Endometrium (tissue), 2 donors: ENCODE measurements around the gene CRB3.

Source experiments
- FAIRE-seq: peaks from 2 replicates; lab custom pipeline; 2012; peaks lifted over from hg19 to GRCh38; lab: Jason Lieb, UNC
- donor health status: control.
- donor health status: control.

The CRB3 gene

GRCh38 chr19:6466526-6467248 is 2.6 kb downstream of the CRB3 start:
- FAIRE-seq = no peak

GRCh38 chr19:6467384-6467783 is 3.3 kb downstream of the CRB3 start:
- no peak for FAIRE-seq

GRCh38 chr19:6470173-6470572 is 6.1 kb downstream of the CRB3 start:
- FAIRE-seq = no peak

- no peak for FAIRE-seq
Measured at GRCh38 chr19:6471076-6471475, 7.0 kb downstream of the CRB3 start.

GRCh38 chr19:6472713-6473112 is 8.6 kb downstream of the CRB3 start:
- FAIRE-seq = no peak

GRCh38 chr19:6473647-6474046 is 9.6 kb downstream of the CRB3 start:
- no peak for FAIRE-seq

- FAIRE-seq = no peak
Measured at GRCh38 chr19:6475321-6476108, 11.4 kb downstream of the CRB3 start.

GRCh38 chr19:6476155-6476895 is 12.3 kb downstream of the CRB3 start:
- FAIRE-seq = no peak

GRCh38 chr19:6476896-6477431 is 12.9 kb downstream of the CRB3 start:
- FAIRE-seq = no peak

- no peak for FAIRE-seq
Measured at GRCh38 chr19:6478815-6479214, 14.7 kb downstream of the CRB3 start.

- FAIRE-seq = no peak
Measured at GRCh38 chr19:6479836-6480398, 15.8 kb downstream of the CRB3 start.

- FAIRE-seq = no peak
Measured at GRCh38 chr19:6480848-6481415, 16.9 kb downstream of the CRB3 start.

GRCh38 chr19:6481541-6482342 is 17.7 kb downstream of the CRB3 start, which contains the start of gene DENND1C:
Gene DENND1C (minus strand): TSS chr19:6481787. CDS start chr19:6481695, 92 bp downstream.
- FAIRE-seq = no peak

- no peak for FAIRE-seq
Measured at GRCh38 chr19:6482343-6482686, 18.2 kb downstream of the CRB3 start.

GRCh38 chr19:6483235-6483634 is 19.2 kb downstream of the CRB3 start:
- no peak for FAIRE-seq

- FAIRE-seq = no peak
Measured at GRCh38 chr19:6484230-6484629, 20.2 kb downstream of the CRB3 start.

- FAIRE-seq = no peak
Measured at GRCh38 chr19:6484831-6485230, 20.8 kb downstream of the CRB3 start.

- FAIRE-seq = no peak
Measured at GRCh38 chr19:6489278-6490061, 25.4 kb downstream of the CRB3 start.

- no peak for FAIRE-seq
Measured at GRCh38 chr19:6490134-6490533, 26.1 kb downstream of the CRB3 start.
